Fibroblast of lung (primary cell): ENCODE data around the gene GPRC5C.

Experiments used
- EZH2 ChIP-seq: IDR thresholded peaks from 2 replicates; pipeline ENCODE4 v1.5.1; 2012; ENCODE audit warnings: low read length, control low read depth, mild to moderate bottlenecking; ENCODE audit errors: missing control alignments
- TF ChIP-seq, protein P1 (sequence below), 2 donors: IDR thresholded peaks in 1 of 2; conservative IDR thresholded peaks in 1 of 2; 1 replicate in 1 of 2; 2 replicates in 1 of 2; pipeline ENCODE4 v1.5.1; 2011 to 2012; ENCODE audit warnings: low read length in 2 of 2, control low read depth in 1 of 2, inconsistent platforms in 1 of 2, low read depth in 1 of 2, mild to moderate bottlenecking in 1 of 2

DNA sequence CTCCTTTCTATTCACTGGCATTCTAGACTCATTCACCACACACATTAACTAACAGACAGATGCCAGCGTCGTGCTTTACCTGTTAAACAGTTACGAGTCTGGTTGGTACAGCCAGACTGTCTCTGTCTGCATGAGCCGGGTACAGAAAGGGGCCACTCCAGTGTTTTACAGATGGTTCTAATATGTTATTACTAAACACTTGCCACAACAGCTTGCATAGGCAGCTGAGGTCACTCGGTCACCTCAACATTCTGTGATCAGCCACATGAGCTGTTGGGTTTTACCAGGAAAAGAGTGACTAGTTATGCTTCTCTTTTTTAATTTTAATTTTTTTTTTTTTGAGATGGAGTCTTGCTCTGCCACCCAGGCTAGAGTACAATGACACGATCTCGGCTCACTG, 59.7 kb downstream of the GPRC5C start:
- no peak for TF ChIP-seq EZH2
- TF ChIP-seq, protein P1, sequence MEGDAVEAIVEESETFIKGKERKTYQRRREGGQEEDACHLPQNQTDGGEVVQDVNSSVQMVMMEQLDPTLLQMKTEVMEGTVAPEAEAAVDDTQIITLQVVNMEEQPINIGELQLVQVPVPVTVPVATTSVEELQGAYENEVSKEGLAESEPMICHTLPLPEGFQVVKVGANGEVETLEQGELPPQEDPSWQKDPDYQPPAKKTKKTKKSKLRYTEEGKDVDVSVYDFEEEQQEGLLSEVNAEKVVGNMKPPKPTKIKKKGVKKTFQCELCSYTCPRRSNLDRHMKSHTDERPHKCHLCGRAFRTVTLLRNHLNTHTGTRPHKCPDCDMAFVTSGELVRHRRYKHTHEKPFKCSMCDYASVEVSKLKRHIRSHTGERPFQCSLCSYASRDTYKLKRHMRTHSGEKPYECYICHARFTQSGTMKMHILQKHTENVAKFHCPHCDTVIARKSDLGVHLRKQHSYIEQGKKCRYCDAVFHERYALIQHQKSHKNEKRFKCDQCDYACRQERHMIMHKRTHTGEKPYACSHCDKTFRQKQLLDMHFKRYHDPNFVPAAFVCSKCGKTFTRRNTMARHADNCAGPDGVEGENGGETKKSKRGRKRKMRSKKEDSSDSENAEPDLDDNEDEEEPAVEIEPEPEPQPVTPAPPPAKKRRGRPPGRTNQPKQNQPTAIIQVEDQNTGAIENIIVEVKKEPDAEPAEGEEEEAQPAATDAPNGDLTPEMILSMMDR (conservative IDR thresholded peaks at IDR 0.05 in 1 of 2, IDR thresholded peaks at IDR 0.05 in 1 of 2; ENCODE audit: low read depth in 1 of 2, low read length in 2 of 2) = no peak
